IMR-90 (cell line): ENCODE measurements around the gene PCBP3. TPM values are rescaled to one million over a fixed set of nuclear protein-coding genes. Genes with fewer than 3 reads are reported as not detected.
A peak's percentile ranks its signal among the peaks of the same experiment; 100 is the strongest.

Source experiments
- ATAC-seq: fragments of 200-7000 bp; cut with Tn5 transposase; 2 replicates; pipeline ENCODE4 v1.9.1; 2020; ENCODE audit warnings: low read depth, mild to moderate bottlenecking, moderate library complexity
- BruUV-seq: library from RNA; stranded (reverse); fragments of 400-500 nt; replicated peaks from 2 replicates; lab custom pipeline; 2021; lab: Mats Ljungman, UMichigan
- CTCF ChIA-PET: fragments of 300-600 bp; formaldehyde crosslinking; extraction: SDS; loops from one replicate; lab custom pipeline; 2021; ENCODE audit warnings: antibody characterized with exemption; lab: Yijun Ruan, JAX
- POLR2A ChIA-PET: fragments of 300-600 bp; sonication (Branson Sonifier 250); formaldehyde crosslinking; loops from one replicate; lab custom pipeline; 2022; ENCODE audit warnings: antibody characterized with exemption; ENCODE audit not compliant: unreplicated experiment; lab: Charles Lee
- DNase-seq: peaks from one replicate; pipeline ENCODE4 v3.0.0; 2013
- H2AFZ ChIP-seq: replicated peaks from 2 replicates; pipeline ENCODE3; 2013; ENCODE audit warnings: low read length, mild to moderate bottlenecking; ENCODE audit not compliant: poor library complexity
- H2AK5ac ChIP-seq: 2 replicates; pipeline ENCODE4 v1.6.1; 2013; ENCODE audit warnings: low read depth, low read length, inconsistent platforms
- H2AK9ac ChIP-seq: replicated peaks from 2 replicates; pipeline ENCODE3; 2013; ENCODE audit warnings: mild to moderate bottlenecking, low read depth, low read length, moderate library complexity; ENCODE audit not compliant: poor library complexity
- H2BK120ac ChIP-seq: 2 replicates; pipeline ENCODE4 v1.6.1; 2013; ENCODE audit warnings: low read depth, low read length, inconsistent platforms
- H2BK15ac ChIP-seq: 3 replicates; pipeline ENCODE4 v1.6.1; 2013; ENCODE audit warnings: low read depth, low read length, inconsistent platforms
- H2BK20ac ChIP-seq: 2 replicates; pipeline ENCODE4 v1.6.1; 2013; ENCODE audit warnings: low read depth, mild to moderate bottlenecking, inconsistent platforms, low read length, moderate library complexity
- H2BK5ac ChIP-seq: 2 replicates; pipeline ENCODE4 v1.6.1; 2013; ENCODE audit warnings: mild to moderate bottlenecking, low read depth, low read length, inconsistent platforms; ENCODE audit not compliant: poor library complexity, severe bottlenecking
- H3K14ac ChIP-seq: replicated peaks from 2 replicates; pipeline ENCODE4 v1.6.1; 2013; ENCODE audit warnings: low read depth, low read length, inconsistent platforms
- H3K18ac ChIP-seq: 2 replicates; pipeline ENCODE4 v1.6.1; 2013; ENCODE audit warnings: low read depth, low read length, control low read depth
- H3K23ac ChIP-seq: 2 replicates; pipeline ENCODE4 v1.6.1; 2013; ENCODE audit warnings: low read depth, low read length, inconsistent platforms
- H3K27ac ChIP-seq: 2 replicates; pipeline ENCODE4 v1.5.1; 2013; ENCODE audit warnings: mild to moderate bottlenecking, control low read depth, low read length; ENCODE audit not compliant: insufficient read depth
- H3K27me3 ChIP-seq: 2 replicates; pipeline ENCODE4 v1.6.1; 2013; ENCODE audit warnings: low read length; ENCODE audit not compliant: control insufficient read depth, insufficient read depth
- H3K36me3 ChIP-seq: 2 replicates; pipeline ENCODE4 v1.6.1; 2013; ENCODE audit warnings: low read length, mixed read lengths; ENCODE audit not compliant: control insufficient read depth, insufficient read depth
- H3K4ac ChIP-seq: 2 replicates; pipeline ENCODE4 v1.6.1; 2013; ENCODE audit warnings: low read depth, low read length, inconsistent platforms
- H3K4me1 ChIP-seq: 2 replicates; pipeline ENCODE4 v1.6.1; 2013; ENCODE audit warnings: low read length, mixed read lengths; ENCODE audit not compliant: control insufficient read depth, insufficient read depth
- H3K4me2 ChIP-seq: 2 replicates; pipeline ENCODE4 v1.6.1; 2013; ENCODE audit warnings: low read depth, mild to moderate bottlenecking, control low read depth, low read length, moderate library complexity
- H3K4me3 ChIP-seq: 2 replicates; pipeline ENCODE4 v1.5.1; 2013; ENCODE audit warnings: low read depth, mild to moderate bottlenecking, control low read depth, low read length, moderate library complexity; ENCODE audit not compliant: insufficient read depth
- H3K56ac ChIP-seq: 2 replicates; pipeline ENCODE4 v1.6.1; 2013; ENCODE audit warnings: low read length, inconsistent platforms; ENCODE audit not compliant: insufficient read depth; ENCODE audit errors: extremely low read depth
- H3K79me1 ChIP-seq, 2 experiments: 2 replicates each; pipeline ENCODE4 v1.6.1; 2013; ENCODE audit warnings: low read length in 2 of 2, inconsistent platforms in 1 of 2, low read depth in 1 of 2
- H3K9ac ChIP-seq: 2 replicates; pipeline ENCODE4 v1.6.1; 2013; ENCODE audit warnings: low read depth, low read length, control low read depth
- H3K9me1 ChIP-seq: 2 replicates; pipeline ENCODE4 v1.6.1; 2013; ENCODE audit warnings: low read length, inconsistent platforms; ENCODE audit not compliant: insufficient read depth
- H3K9me3 ChIP-seq: 2 replicates; pipeline ENCODE4 v1.6.1; 2013; ENCODE audit warnings: low read length; ENCODE audit not compliant: control insufficient read depth, insufficient read depth
- H4K20me1 ChIP-seq: 2 replicates; pipeline ENCODE4 v1.6.1; 2013; ENCODE audit warnings: low read length, inconsistent platforms; ENCODE audit not compliant: insufficient read depth
- H4K5ac ChIP-seq: 2 replicates; pipeline ENCODE4 v1.6.1; 2013; ENCODE audit warnings: mild to moderate bottlenecking, low read depth, low read length, control low read depth
- H4K8ac ChIP-seq, 2 experiments: 2 replicates each; pipeline ENCODE4 v1.6.1; 2013; ENCODE audit warnings: low read depth in 2 of 2, low read length in 2 of 2, control low read depth in 1 of 2, inconsistent platforms in 1 of 2
- H4K91ac ChIP-seq: 2 replicates; pipeline ENCODE4 v1.6.1; 2013; ENCODE audit warnings: low read depth, low read length, inconsistent platforms; ENCODE audit not compliant: insufficient read depth
- BHLHE40 ChIP-seq: fragments of 150-350 bp; IDR thresholded peaks from 2 replicates; pipeline ENCODE4 v1.6.1; 2016; ENCODE audit warnings: mild to moderate bottlenecking, low read depth, low read length
- CEBPB ChIP-seq: IDR thresholded peaks from 2 replicates; pipeline ENCODE4 v1.6.1; 2012; ENCODE audit warnings: low read depth, low read length, improper control_type of control experiment
- CHD1 ChIP-seq: IDR thresholded peaks from 2 replicates; pipeline ENCODE4 v1.6.1; 2012; ENCODE audit warnings: low read depth, low read length, improper control_type of control experiment
- CTCF ChIP-seq: conservative IDR thresholded peaks from 2 replicates; pipeline ENCODE4 v1.5.1; 2012; ENCODE audit warnings: mild to moderate bottlenecking, low read depth, low read length, improper control_type of control experiment
- ELK1 ChIP-seq: fragments of 150-350 bp; IDR thresholded peaks from 2 replicates; pipeline ENCODE4 v1.6.1; 2016; ENCODE audit warnings: low read depth, mild to moderate bottlenecking, low read length, moderate library complexity, borderline replicate concordance
- FOS ChIP-seq: fragments of 150-350 bp; IDR thresholded peaks from 2 replicates; pipeline ENCODE4 v1.6.1; 2016; ENCODE audit warnings: low read depth, low read length
- MAFK ChIP-seq: IDR thresholded peaks from 2 replicates; pipeline ENCODE4 v1.6.1; 2012; ENCODE audit warnings: low read depth, low read length, improper control_type of control experiment
- MAZ ChIP-seq: IDR thresholded peaks from 2 replicates; pipeline ENCODE4 v1.6.1; 2012; ENCODE audit warnings: low read depth, mild to moderate bottlenecking, low read length, improper control_type of control experiment, moderate library complexity, borderline replicate concordance
- MXI1 ChIP-seq: IDR thresholded peaks from 2 replicates; pipeline ENCODE4 v1.6.1; 2012; ENCODE audit warnings: low read depth, mild to moderate bottlenecking, low read length, moderate library complexity, borderline replicate concordance
- NFE2L2 ChIP-seq: fragments of 150-350 bp; IDR thresholded peaks from 2 replicates; pipeline ENCODE4 v1.6.1; 2016; ENCODE audit warnings: low read depth, mild to moderate bottlenecking, low read length
- POLR2A ChIP-seq: IDR thresholded peaks from 2 replicates; pipeline ENCODE4 v1.6.1; 2012; ENCODE audit warnings: mild to moderate bottlenecking, low read depth, low read length
- RAD21 ChIP-seq: IDR thresholded peaks from 2 replicates; pipeline ENCODE4 v1.6.1; 2012; ENCODE audit warnings: low read length, improper control_type of control experiment
- RCOR1 ChIP-seq: IDR thresholded peaks from 2 replicates; pipeline ENCODE4 v1.6.1; 2012; ENCODE audit warnings: mild to moderate bottlenecking, low read length, improper control_type of control experiment; ENCODE audit not compliant: insufficient replicate concordance
- RFX5 ChIP-seq: IDR thresholded peaks from 2 replicates; pipeline ENCODE4 v1.8.0; 2012; ENCODE audit warnings: low read depth, mild to moderate bottlenecking, low read length, moderate library complexity
- SMC3 ChIP-seq: fragments of 150-350 bp; IDR thresholded peaks from 2 replicates; pipeline ENCODE4 v1.6.1; 2016; ENCODE audit warnings: low read depth, mild to moderate bottlenecking, antibody characterized with exemption, low read length, moderate library complexity
- USF2 ChIP-seq: fragments of 150-350 bp; IDR thresholded peaks from 2 replicates; pipeline ENCODE4 v1.6.1; 2017; ENCODE audit warnings: mild to moderate bottlenecking, antibody characterized with exemption, low read length, low read depth
- WGBS, 2 experiments: methylation state at CpG; one replicate each; pipeline versions ENCODE4 v1.1.5 to v1.1.7; 2013; ENCODE audit warnings: missing lambda C conversion rate in 2 of 2; ENCODE audit not compliant: insufficient read length in 1 of 2; ENCODE audit errors: extremely low coverage in 2 of 2; 5-methylcytosine and 5-hydroxymethylcytosine counted together
- dilution Hi-C: fragments of 300-500 bp; cut with HindIII; formaldehyde crosslinking; loops from one replicate; pipeline ENCODE4 v1.14.3; 2018; ENCODE audit warnings: low sequenced_read_pairs; ENCODE audit not compliant: unreplicated experiment
- in situ Hi-C: fragments of 300-500 bp; cut with MboI; formaldehyde crosslinking; loops from 3 replicates; pipeline ENCODE4 v1.14.3; 2019; ENCODE audit warnings: low sequenced_read_pairs, inconsistent platforms, mixed read lengths
- intact Hi-C: fragments of 100-400 bp; cut with micrococcal nuclease; formaldehyde crosslinking; loops from 2 replicates; pipeline ENCODE4 v1.10.0; 2022
- polyA plus RNA-seq, 3 experiments: library from polyadenylated mRNA; depleted of rRNA; stranded (reverse); fragments of >200 nt; gene quantifications; 2 replicates each; pipeline ENCODE4 v1.2.3, GENCODE V29; 2012; ENCODE audit warnings: low replicate concordance in 1 of 3
- total RNA-seq: library from RNA; depleted of rRNA; stranded (reverse); fragments of >200 nt; gene quantifications from 2 replicates; pipeline ENCODE4 v1.2.3, GENCODE V29; 2012

The PCBP3 gene
- total and polyA plus RNA-seq, 2 of the 4 experiments (the other 2 are of a cell fraction): 2.9 to 3.9 TPM

GRCh38 chr21:45990049-45990711 lies 346.7 kb downstream of the PCBP3 start:
- Histone ChIP-seq H2BK20ac (no peak overlapping the region), H2AFZ (peak overlapping the region; percentile 0), H3K27me3 (no peaks in the 10 kb centered on the region), H3K4me2 (no peak overlapping the region), H3K18ac (no peak overlapping the region), H3K36me3 (peaks cover 91% of the 10 kb centered on the region), H3K9me3 (no peaks in the 10 kb centered on the region), H2AK5ac (no peak overlapping the region), H3K56ac (no peak overlapping the region), H3K23ac (no peak overlapping the region), H3K4ac (no peak overlapping the region), H2BK5ac (peak overlapping the region; percentile 18), H4K20me1 (peaks cover 88% of the 10 kb centered on the region), H4K91ac (no peak overlapping the region), H3K79me1 (peaks cover 27 to 83% of the 10 kb centered on the region in 2 experiments), H3K4me3 (no peak overlapping the region), H3K9me1 (0 out of 2 replicates have a peak, but pooled peaks cover 12% of the 10 kb centered on the region), H3K27ac (peak overlapping the region; percentile 57; the same call in 1 of the 2 replicates), H2BK15ac (no peak overlapping the region), H3K14ac (no peak overlapping the region), H2BK120ac (no peak overlapping the region), H4K5ac (no peak overlapping the region; the same call in 1 of the 2 replicates), H3K9ac (no peak overlapping the region), H4K8ac (no peak overlapping the region), H2AK9ac (peak overlapping the region; percentile 19), H3K4me1 (peaks cover 12% of the 10 kb centered on the region; the same call in 1 of the 2 replicates)
- intact Hi-C loops: no loop called here
- ChIA-PET CTCF (no interaction called here), POLR2A (no interaction called here)
- ATAC-seq (no peak), DNase-seq (no peak)
- WGBS, 2 experiments: 91 to 100% methylated on average over 7 to 17 of the region's 30 CpGs
- dilution Hi-C loops: no loop called here
- in situ Hi-C loops: no loop called here
- TF ChIP-seq FOS (no peak), ELK1 (no peak), POLR2A (no peak), MAZ (no peak), RFX5 (no peak), CTCF (no peak), BHLHE40 (no peak), SMC3 (no peak), MAFK (no peak), CEBPB (no peak), MXI1 (no peak), NFE2L2 (no peak), RCOR1 (no peak), RAD21 (no peak), CHD1 (no peak), USF2 (no peak)
- BruUV-seq: no TSS peak
